GM19043 (cell line): ENCODE results near the gene RPP30.

ENCODE experiments used
- ATAC-seq: cut with Tn5 transposase; IDR thresholded peaks from one replicate; pipeline ENCODE4 v1.9.1; 2021; ENCODE audit warnings: low read depth; ENCODE audit not compliant: unreplicated experiment

Gene RPP30

DNA sequence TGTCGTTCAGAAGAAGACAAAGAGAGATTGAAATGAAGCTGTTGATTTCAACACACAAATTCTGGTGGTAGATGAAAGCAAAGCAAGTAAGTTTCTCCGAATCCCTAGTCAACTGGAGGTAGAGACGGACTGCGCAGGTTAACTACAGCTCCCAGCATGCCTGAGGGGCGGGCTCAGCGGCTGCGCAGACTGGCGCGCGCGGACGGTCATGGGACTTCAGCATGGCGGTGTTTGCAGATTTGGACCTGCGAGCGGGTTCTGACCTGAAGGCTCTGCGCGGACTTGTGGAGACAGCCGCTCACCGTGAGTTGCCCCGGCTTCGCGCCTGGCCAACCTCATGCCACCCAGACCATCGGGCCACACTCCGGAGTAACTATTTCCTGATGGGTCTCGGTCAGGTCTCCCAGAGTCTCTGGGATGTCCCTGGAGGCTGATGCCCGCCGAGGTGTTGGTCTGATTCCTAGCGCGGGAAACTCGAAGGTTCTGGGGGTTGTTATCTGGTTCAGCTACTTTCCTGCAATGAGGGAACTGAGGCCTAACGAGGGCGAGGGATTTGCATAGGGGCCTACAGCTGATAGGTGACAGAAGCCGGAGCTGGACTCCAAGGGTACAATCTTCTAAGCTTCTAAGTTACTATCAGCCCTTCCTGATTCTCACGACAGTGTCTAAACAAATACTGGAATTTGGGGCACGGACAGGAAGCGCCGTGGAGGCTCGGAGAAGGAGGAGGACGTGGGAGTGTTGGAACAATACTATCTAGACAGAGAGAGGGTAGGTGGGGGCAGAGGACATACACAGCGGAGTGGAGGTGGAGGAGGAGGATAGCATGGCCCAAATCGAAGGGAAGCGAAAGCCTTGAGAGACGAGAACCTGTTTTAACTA is at the start of gene RPP30:
Gene RPP30, plus strand, starts transcription at position 209 of the 882 bp plus-strand sequence. Its CDS starts 13 bp downstream, at position 222.
- peak; percentile 99 for ATAC-seq

DNA sequence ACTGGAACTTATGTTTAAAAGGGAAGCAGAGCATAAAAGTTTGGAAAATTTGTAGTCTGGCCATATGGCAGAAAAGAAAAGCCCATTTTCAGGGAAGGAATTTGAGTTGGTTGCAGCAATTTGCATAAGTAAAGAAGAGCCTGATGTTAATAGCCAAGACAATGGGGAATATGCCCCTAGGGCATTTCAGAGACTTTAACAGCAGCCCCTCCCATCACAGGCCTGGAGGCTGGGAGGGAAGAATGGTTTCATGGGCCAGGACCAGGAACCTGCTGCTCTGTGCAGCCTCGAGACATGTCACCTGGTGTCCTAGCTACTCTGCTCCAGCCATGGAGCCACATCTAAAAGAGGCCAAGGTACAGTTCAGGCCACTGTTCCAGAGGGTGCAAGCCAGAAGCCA is 49.3 kb upstream of the RPP30 start:
- ATAC-seq = no peak

DNA sequence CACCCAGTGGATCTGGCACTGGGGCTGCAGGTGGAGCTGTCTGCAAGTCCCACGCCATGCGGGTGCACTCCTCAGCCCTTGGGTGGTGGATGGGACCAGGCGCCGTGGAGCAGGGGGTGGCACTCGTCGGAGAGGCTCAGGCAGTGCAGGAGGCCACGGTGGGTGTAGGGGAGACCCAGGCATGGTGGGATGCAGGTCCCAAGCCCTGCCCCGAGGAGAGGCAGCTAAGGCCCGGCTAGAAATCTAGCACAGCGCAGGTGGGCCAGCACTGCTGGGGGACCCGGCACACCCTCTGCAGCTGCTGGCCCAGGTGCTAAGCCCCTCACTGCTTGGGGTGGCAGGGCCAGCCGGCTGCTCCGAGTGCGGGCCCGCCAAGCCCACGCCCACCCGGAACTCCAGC is 39.7 kb upstream of the RPP30 start:
- ATAC-seq = no peak

DNA sequence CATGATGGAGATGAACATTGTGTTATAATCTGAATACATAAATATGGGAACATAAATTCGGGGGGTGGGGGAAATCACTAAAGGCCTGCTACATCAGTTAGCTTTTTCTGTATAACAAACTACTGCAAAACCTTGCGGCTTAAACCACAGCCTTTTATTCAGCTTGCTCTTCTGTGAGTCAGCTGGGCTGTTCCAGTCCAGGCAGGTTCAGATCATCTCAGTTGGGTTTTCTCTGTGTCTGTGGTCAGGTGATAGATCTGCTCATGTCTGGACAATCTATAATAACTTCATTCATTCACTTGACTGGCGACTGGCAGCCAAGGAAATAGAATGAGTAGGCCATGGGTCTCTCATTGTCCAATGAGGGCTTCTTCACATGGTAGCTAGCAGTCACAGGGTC is 37.4 kb upstream of the RPP30 start:
- no peak for ATAC-seq

DNA sequence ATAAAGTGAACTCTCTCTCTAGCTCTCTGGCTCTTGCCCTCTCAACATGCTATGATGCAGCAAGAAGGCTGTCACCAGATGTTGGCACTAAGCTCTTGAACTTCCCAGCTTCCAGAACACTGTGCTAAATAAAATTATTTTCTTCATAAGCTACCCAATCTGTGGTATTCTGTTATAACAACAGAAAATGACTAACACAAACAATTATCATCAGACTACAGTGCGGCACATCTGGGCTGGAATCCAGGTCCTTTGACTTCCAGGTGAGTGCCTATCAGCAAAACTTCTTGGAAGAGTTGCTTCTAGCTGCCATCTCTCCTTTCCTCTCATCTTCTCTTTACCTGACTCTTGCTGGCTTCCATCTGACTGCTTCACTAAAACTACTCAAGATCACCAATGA is 34.3 kb upstream of the RPP30 start:
- ATAC-seq = no peak

DNA sequence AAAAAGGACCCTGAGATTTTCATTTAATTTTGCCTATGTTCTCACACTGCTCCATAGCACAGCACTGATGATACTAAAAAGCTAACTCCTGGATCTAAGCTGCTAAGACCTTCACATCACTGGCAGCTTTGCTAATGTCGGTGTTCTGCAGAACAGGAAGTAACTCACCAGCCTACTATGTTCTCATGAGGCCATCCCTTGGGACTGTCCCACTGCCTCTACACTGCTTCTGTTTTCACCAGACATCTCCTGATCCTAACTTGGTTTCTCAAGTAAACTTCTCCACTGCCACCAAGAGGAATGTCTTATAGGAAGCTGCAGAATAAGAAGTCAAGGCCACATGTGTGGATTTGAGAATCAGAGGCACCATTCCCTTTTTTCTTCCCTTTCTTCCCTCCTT is 29.0 kb upstream of the RPP30 start:
- no peak for ATAC-seq

DNA sequence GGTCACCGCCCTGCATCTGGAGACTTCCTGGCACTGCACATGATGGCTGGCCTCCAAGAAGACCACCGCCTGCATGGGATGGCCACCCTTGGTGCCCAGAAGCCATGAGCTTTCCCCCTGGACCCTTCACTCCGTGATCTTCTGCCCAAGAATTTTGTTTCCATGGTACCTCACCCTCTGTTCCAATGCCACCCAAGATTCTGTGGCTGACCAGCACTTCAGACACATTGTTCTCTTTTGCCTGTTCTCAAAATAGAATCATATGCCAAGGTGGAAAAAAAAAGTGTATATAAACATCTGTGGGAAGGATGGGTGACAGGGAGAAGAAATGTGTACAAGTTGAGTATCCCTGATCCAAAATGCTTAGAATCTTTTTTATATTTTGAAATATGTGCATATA is 26.0 kb upstream of the RPP30 start:
- no peak for ATAC-seq

DNA sequence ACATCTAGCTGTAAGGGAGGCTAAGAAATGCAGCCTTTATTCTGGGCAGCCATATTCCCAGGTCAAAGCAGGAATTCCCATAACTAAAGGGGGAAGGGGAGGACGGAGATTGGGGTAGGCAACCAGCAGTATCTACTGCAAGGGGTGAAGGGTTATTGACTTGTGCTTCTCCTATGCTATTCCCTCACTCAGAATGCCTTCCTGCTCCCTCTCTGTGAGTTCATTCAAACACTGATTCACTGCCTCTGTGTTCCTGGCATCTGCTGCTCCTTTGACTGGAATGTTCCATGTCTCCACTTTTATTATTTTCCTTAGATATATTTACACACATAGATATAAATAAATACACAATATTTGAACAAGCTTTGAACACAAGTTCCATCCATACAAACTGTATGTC is 25.0 kb upstream of the RPP30 start:
- ATAC-seq = no peak

DNA sequence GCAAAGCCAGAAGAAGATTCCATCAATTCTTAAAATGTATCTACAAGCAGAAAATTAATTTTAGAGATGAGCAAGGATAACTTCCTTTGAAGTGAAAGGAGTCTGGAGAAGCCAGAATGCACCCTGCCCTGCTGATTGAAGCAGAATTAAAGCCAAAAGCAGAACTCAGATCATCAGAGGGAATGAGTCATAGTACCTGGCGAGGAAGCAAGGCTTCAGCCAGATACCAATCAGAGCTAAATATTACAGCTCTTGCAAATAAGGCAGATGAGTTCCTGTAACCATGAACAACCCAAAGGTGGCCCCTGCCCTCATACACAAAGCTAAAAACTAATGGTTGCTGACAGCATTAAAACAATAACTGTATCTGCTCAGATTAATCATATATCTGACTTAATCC is 24.3 kb upstream of the RPP30 start:
- ATAC-seq = no peak

DNA sequence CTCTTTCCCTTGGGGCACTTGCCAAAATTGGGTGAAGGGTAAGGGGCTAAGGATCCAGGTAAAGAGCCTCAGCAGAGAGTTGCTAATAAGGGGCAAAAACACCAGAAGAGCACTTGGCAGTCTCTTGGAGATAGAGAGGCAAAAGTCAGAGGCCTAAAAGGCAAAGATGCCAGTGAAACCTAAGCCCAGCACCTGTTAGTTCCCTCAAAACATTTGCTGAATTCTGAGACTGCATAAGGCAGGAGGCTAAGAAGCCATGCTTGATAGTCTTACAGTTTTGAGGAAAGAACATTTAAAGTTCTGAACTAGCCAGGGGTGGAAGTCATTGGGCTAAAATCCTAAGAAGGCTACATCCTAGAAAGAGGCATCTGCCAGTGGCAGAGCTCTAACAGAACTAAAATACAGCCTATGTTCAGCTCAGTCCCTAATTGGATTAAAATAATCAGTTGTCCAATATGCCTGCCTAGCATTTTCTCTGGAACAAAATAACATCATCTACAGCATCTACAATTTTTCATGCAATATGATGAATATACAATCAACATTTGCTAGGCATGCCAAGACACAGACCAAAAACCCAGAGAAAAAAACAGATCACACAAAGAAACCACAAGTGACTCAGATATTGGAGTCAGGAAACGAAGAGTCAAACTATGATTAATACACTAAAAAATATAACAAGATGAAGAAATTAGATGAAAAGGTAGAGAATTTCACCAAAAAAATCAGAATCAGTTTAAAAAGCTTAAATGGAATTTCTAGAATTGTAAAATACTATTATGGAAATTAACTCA is 21.6 kb upstream of the RPP30 start:
- ATAC-seq = no peak

DNA sequence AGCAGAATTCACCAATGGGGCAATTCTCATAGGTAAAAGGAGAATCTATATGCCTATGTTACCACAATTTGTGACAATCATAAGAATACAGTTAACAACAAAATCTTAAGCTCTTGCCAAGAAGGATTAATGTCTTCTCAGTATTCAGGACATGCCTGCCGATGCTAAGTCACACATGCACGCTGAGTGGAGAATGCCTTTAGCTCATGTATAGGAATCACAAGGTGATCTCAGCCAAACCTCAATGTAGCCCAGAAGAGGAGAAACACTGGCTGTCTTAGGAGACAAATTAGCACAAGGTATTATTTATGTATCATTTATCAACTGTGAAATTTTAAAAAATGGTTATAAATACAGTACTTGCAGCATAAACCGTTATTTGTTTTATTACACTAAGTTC is 16.6 kb upstream of the RPP30 start:
- no peak for ATAC-seq

DNA sequence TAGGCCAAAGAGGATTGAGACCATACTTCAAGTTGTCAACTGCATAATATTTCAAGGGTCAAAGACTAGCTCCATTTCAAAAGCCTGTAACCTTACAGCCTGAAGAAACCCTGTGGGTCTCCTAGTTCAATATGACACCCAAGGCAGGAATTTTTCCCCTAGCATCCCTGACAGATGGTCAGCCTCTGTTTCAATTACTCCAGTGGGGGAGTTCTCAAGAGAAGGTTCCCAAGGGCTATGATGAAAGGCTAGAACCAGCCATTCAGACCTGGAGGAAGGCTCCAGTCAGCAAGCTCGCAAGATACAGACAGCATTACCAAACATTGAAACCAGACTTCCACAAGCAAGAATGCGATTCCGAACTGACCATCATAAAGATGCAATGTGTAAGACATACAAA is 15.5 kb upstream of the RPP30 start:
- ATAC-seq = no peak

DNA sequence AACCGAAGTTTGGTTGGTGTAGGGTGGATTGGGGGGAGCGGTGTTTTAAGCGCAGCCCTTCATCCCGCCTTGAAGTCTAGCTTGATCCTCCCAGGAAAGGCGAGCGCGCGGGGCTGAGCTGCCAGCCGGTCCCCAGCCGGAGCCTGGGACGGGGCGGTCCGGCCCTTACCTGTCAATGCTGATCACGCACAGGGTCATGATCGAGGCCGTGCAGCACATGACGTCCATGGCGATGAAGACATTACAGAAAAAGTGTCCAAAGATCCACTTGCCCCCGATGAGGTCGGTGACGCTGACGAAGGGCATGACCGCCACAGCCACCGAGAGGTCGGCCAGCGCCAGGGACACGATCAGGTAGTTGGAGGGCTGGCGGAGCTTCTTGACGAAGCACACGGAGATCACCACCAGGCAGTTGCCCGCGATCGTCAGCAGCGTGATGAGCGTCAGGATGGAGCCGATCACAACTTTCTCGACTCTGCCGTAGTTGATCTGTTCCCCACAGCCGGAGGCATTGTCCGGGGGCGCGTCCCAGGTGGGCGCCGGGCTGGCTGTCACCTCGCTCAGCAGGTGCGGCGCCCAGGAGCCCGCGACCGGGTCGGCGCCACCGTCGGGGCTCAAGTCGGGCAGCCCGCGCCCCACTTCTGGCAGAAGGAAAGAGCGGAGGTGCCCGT is 14.7 kb upstream of the RPP30 start:
- ATAC-seq = peak; percentile 8

DNA sequence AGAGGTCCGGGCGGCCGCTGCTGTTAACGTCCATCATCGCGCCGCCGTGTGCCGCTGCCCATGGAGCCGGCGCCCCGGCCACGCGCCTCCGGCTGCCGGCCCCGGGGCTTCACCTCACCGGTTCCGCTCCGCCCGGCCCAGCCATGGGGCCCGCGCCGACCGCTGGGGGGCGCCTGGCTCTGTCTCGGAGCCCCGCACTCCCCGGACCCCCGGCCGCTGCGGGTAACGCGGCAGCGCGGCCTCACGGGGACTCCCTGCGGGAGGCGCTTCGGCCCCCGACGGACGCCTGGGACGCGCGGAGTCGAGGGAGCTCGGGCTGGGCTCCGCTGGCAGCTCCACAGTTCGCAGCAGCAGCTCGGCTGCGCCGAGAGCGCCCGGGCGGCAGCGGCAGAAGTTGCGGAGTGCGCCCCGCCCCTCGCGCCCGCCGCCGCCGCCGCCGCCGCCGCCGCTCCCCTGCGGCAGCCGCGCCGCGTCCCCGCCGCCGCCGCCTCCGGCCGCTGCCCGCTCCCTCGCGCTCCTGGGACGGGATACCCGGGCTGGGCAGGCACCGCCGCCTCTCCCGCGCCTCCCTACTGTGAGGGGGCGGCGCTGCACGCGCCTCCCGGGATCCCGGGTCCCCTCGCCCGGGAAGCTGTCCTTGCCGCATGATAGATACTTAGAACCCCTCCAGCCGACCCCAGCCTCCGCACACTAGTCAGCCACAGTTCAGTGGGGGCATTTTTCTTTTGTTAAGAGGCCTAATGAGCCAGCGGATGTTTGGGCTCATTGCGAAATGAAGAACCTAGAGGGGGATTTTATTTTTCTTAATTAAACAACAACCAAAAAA is 13.9 kb upstream of the RPP30 start, which contains the start of gene HTR7:
Gene HTR7, minus strand, starts transcription at position 405 of the 826 bp plus-strand sequence. Its CDS starts 368 bp downstream, at position 37.
- peak; percentile 73 for ATAC-seq

DNA sequence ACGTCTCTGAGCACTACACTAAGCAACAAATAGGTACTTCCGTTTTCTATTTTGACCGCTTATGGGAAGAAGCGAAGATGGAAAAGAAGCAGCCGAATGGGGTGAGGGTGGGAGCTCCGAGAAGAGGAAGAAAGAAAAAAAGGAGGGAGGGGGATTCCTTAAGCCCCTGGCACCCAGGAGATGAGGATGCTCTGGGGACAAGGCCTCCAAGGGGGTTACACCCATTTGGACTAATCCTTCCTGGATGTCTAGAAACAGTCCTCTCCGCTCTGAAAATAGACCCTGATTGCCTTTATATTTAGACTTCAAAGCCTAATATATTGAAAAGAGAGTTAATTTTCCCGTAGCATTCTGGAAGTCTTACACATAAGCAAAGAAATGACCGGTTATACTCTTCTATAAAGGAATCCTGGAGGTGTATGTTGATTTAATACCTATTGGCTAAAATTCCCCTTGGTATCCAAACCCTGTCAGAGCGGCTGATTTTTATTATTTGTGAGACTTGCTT is 13.3 kb upstream of the RPP30 start:
- no peak for ATAC-seq

DNA sequence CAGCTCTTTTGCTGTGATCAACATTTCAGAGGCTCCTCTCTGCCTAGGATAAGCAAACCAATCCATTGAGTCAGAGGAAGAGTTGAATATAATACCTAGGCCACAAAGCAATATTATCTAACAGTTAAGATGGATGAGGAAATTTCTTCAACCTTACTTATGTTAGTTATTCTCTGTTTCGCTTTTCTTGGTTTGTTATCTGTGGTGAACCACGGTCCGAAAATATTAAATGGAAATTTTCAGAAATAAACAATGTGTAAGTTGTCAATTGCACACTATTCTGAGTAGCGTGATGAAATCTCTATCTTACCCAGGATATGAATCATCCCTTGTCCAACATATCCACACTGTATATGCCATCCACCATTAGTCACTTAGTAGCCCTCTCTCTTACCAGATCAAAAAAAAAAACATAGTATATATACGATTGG is 12.4 kb upstream of the RPP30 start:
- ATAC-seq = no peak

DNA sequence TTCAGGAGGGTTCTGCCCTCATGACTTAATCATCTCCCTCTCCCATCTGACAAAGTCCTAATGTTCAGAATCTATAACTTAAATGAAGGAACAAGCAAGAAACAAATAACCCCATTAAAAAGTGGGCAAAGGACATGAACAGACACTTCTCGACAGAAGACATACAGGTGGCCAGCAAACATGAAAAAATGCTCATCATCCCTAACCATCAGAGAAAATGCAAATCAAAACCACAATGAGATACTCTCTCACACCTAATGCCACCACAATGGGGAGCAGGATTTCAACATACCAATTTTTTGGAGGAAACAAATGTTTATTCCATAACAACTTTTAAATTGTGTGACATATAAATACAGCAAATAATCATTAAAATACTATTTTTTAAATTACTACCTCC is 11.0 kb upstream of the RPP30 start:
- ATAC-seq = no peak

DNA sequence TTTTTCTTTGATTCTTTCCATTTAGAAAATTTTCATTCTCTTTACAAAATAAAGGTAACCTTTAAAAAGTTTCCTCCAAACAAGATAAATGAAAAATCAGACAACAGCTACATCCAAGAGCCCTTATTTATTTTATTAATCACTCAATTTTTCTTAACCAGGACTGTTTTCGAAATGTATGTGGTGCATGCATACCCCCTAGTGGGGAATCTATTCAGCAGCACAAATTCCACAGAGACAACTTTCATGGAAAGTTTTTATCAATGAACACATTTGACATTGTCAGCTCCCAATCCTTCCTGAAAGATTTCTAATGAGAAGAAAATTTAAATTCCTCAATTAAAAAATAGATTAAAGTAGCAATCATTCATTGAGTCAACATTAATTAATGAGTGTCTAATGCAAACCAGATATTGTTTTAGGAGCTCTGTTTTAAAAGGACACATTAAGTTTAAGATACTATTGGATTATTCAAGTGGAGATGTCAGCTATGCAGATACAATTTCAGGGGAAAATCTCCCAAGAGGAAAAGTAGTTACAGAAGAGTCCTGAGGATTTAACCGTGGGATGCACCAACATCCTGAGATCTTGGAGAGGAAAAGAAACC is 8.8 kb upstream of the RPP30 start:
- ATAC-seq = no peak

DNA sequence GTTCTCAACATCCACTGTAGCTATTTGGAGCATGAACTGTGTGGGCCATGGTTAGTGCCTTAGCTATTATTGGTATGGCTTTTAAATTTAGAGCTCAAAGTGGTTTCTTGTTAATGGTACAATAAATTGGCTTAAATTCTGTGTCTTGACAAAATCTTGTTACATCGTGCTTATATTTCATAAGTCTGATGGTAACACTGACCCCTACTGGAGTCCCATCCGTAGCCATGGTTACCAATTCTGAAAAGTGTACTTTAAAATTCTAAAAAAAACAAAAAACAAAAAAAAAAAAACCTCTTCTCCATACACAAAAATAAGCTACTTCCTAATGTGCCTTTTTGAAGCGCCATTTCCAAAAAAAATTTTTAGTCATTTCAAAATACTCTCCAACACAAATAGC is 6.4 kb upstream of the RPP30 start:
- ATAC-seq = no peak
